Neuronal stem cell (in vitro differentiated cells): ENCODE measurements around the gene ARHGAP31.

Experiments
- DNase-seq: peaks from one replicate; pipeline ENCODE4 v3.0.0-alpha.2; 2013; ENCODE audit warnings: low spot score
- H2AFZ ChIP-seq: one replicate; pipeline ENCODE4 v1.6.1; 2013; ENCODE audit warnings: mild to moderate bottlenecking, low read length, inconsistent platforms
- H2AK5ac ChIP-seq: 2 replicates; pipeline ENCODE4 v1.6.1; 2013; ENCODE audit warnings: low read depth, mild to moderate bottlenecking, inconsistent platforms, low read length, moderate library complexity, mixed read lengths
- H2BK120ac ChIP-seq: 2 replicates; pipeline ENCODE4 v1.6.1; 2013; ENCODE audit warnings: low read depth, mild to moderate bottlenecking, inconsistent platforms, low read length, moderate library complexity, mixed read lengths
- H2BK12ac ChIP-seq: one replicate; pipeline ENCODE4 v1.6.1; 2013; ENCODE audit warnings: low read length, inconsistent platforms
- H2BK15ac ChIP-seq: 2 replicates; pipeline ENCODE4 v1.6.1; 2013; ENCODE audit warnings: mild to moderate bottlenecking, low read length, inconsistent platforms, mixed read lengths
- H2BK5ac ChIP-seq: one replicate; pipeline ENCODE4 v1.6.1; 2013; ENCODE audit warnings: inconsistent platforms, mild to moderate bottlenecking, low read length, moderate library complexity
- H3K14ac ChIP-seq: one replicate; pipeline ENCODE4 v1.6.1; 2013; ENCODE audit warnings: low read length, inconsistent platforms
- H3K18ac ChIP-seq: 2 replicates; pipeline ENCODE4 v1.6.1; 2013; ENCODE audit warnings: low read length, inconsistent platforms
- H3K23ac ChIP-seq: 2 replicates; pipeline ENCODE4 v1.6.1; 2013; ENCODE audit warnings: low read depth, mild to moderate bottlenecking, mixed read lengths, low read length, inconsistent platforms; ENCODE audit not compliant: poor library complexity
- H3K27ac ChIP-seq: replicated peaks from 3 replicates; pipeline ENCODE4 v1.5.1; 2013; ENCODE audit warnings: low read length, inconsistent platforms
- H3K27me3 ChIP-seq, 3 experiments: 2 replicates each; pipeline ENCODE4 v1.6.1; 2013; ENCODE audit warnings: low read length in 3 of 3, mild to moderate bottlenecking in 2 of 3, inconsistent platforms in 1 of 3, low read depth in 1 of 3, mixed read lengths in 1 of 3, moderate library complexity in 1 of 3; ENCODE audit not compliant: control insufficient read depth in 3 of 3, insufficient read depth in 3 of 3
- H3K36me3 ChIP-seq, 2 donors: replicated peaks in 1 of 2; 2 replicates each; pipeline ENCODE4 v1.6.1; 2013; ENCODE audit warnings: low read length in 2 of 2; ENCODE audit not compliant: control insufficient read depth in 2 of 2, insufficient read depth in 2 of 2
- H3K4ac ChIP-seq: 2 replicates; pipeline ENCODE4 v1.6.1; 2013; ENCODE audit warnings: inconsistent platforms, mild to moderate bottlenecking, low read length, moderate library complexity
- H3K4me1 ChIP-seq, 2 donors: 1 replicate in 1 of 2; 2 replicates in 1 of 2; pipeline ENCODE4 v1.6.1; 2013; ENCODE audit warnings: low read length in 2 of 2, low read depth in 1 of 2; ENCODE audit not compliant: control insufficient read depth in 2 of 2, insufficient read depth in 1 of 2
- H3K4me2 ChIP-seq: one replicate; pipeline ENCODE4 v1.6.1; 2013; ENCODE audit warnings: mild to moderate bottlenecking, low read length, inconsistent platforms; ENCODE audit not compliant: insufficient read depth, poor library complexity, severe bottlenecking
- H3K4me3 ChIP-seq, 2 donors: 2 replicates each; pipeline ENCODE4 v1.5.1; 2013; ENCODE audit warnings: low read length in 2 of 2, mild to moderate bottlenecking in 2 of 2, inconsistent platforms in 1 of 2, moderate library complexity in 1 of 2
- H3K79me1 ChIP-seq: one replicate; pipeline ENCODE4 v1.6.1; 2013; ENCODE audit warnings: low read depth, mild to moderate bottlenecking, inconsistent platforms, low read length, moderate library complexity
- H3K9ac ChIP-seq: one replicate; pipeline ENCODE4 v1.6.1; 2013; ENCODE audit warnings: mild to moderate bottlenecking, low read depth, low read length, inconsistent platforms; ENCODE audit not compliant: poor library complexity
- H3K9me3 ChIP-seq, 2 donors: replicated peaks in 1 of 2; 2 replicates each; pipeline versions ENCODE3 to v1.6.1; 2013; ENCODE audit warnings: low read length in 2 of 2, mild to moderate bottlenecking in 2 of 2, inconsistent platforms in 1 of 2, low read depth in 1 of 2, mixed read lengths in 1 of 2, moderate library complexity in 1 of 2; ENCODE audit not compliant: control insufficient read depth in 2 of 2, insufficient read depth in 1 of 2
- H4K8ac ChIP-seq: one replicate; pipeline ENCODE4 v1.6.1; 2013; ENCODE audit warnings: low read depth, mild to moderate bottlenecking, inconsistent platforms, low read length, moderate library complexity
- H4K91ac ChIP-seq: one replicate; pipeline ENCODE4 v1.6.1; 2013; ENCODE audit warnings: low read length, low read depth, mild to moderate bottlenecking, inconsistent platforms; ENCODE audit not compliant: poor library complexity
- WGBS, 2 donors: extraction: QIAGEN DNeasy Blood & Tissue Kit; methylation state at CpG; one replicate each; pipeline ENCODE4 v1.1.7; 2013; ENCODE audit warnings: missing lambda C conversion rate in 2 of 2, mixed read lengths in 1 of 2; ENCODE audit not compliant: insufficient read length in 2 of 2, insufficient replicate concordance in 1 of 2; ENCODE audit errors: extremely low coverage in 2 of 2; 5-methylcytosine and 5-hydroxymethylcytosine counted together

Gene ARHGAP31

GRCh38 chr3:119349354-119350041 is 55.3 kb downstream of the ARHGAP31 start:
- peak; percentile 74 for DNase-seq
- Histone ChIP-seq H2BK120ac (no peak overlapping the region), H2BK15ac (no peak overlapping the region), H3K14ac (no peak overlapping the region), H2BK12ac (no peak overlapping the region), H2AFZ (peak overlapping the region; percentile 86), H3K9me3 (peaks cover 0 to 7% of the 10 kb centered on the region in 2 donors), H3K4me1 (peaks cover 32 to 38% of the 10 kb centered on the region in 2 donors), H3K4me3 (peak overlapping the region in 1 of 2 donors; percentile 0), H3K23ac (no peak overlapping the region), H3K4ac (no peak overlapping the region), H4K91ac (no peak overlapping the region), H2BK5ac (no peak overlapping the region), H3K18ac (no peak overlapping the region), H3K27me3 (no peaks in the 10 kb centered on the region), H3K36me3 (no peaks in the 10 kb centered on the region), H2AK5ac (no peak overlapping the region), H3K27ac (peak overlapping the region; percentile 96), H4K8ac (no peak overlapping the region), H3K4me2 (peak overlapping the region; percentile 56), H3K9ac (no peak overlapping the region), H3K79me1 (no peaks in the 10 kb centered on the region)
- no CpG with 5 or more reads among the region's 4 CpGs for WGBS, 2 donors

- Histone ChIP-seq H3K9ac (no peak overlapping the region), H3K4me3 (peak overlapping the region in 1 of 2 donors; percentile 18), H3K27ac (peak overlapping the region; percentile 96), H2BK12ac (no peak overlapping the region), H2AFZ (peak overlapping the region; percentile 86), H3K27me3 (no peaks in the 10 kb centered on the region), H3K79me1 (no peaks in the 10 kb centered on the region), H2BK15ac (no peak overlapping the region), H2AK5ac (no peak overlapping the region), H3K4me2 (peak overlapping the region; percentile 28), H3K18ac (peak overlapping the region; percentile 23), H4K8ac (no peak overlapping the region), H3K14ac (no peak overlapping the region), H3K9me3 (peaks cover 0 to 7% of the 10 kb centered on the region in 2 donors), H3K36me3 (no peaks in the 10 kb centered on the region), H3K4me1 (peaks cover 32 to 38% of the 10 kb centered on the region in 2 donors), H2BK120ac (peak overlapping the region; percentile 93), H2BK5ac (peak overlapping the region; percentile 57), H4K91ac (no peak overlapping the region), H3K4ac (no peak overlapping the region), H3K23ac (no peak overlapping the region)
- DNase-seq: peak; percentile 44
- no CpG with 5 or more reads among the region's 10 CpGs for WGBS, 2 donors
Observed at GRCh38 chr3:119350114-119350513, 55.9 kb downstream of the ARHGAP31 start.

- no peak overlapping the region for H4K91ac ChIP-seq
Observed at GRCh38 chr3:119351581-119351980, 57.4 kb downstream of the ARHGAP31 start.

GRCh38 chr3:119352034-119352609 is 57.9 kb downstream of the ARHGAP31 start:
- DNase-seq: no peak
- Histone ChIP-seq H3K18ac (peak overlapping the region; percentile 63), H2BK12ac (no peak overlapping the region), H3K36me3 (no peaks in the 10 kb centered on the region), H3K4me1 (peaks cover 26 to 32% of the 10 kb centered on the region in 2 donors), H3K9me3 (peaks cover 0 to 7% of the 10 kb centered on the region in 2 donors), H3K4ac (no peak overlapping the region), H4K8ac (no peak overlapping the region), H3K27me3 (no peaks in the 10 kb centered on the region), H2BK15ac (no peak overlapping the region), H2BK5ac (no peak overlapping the region), H3K14ac (no peak overlapping the region), H3K23ac (no peak overlapping the region), H2AK5ac (no peak overlapping the region), H3K4me2 (no peak overlapping the region), H2BK120ac (no peak overlapping the region), H3K27ac (peak overlapping the region; percentile 7), H3K79me1 (no peaks in the 10 kb centered on the region), H4K91ac (no peak overlapping the region), H2AFZ (peak overlapping the region; percentile 47), H3K9ac (no peak overlapping the region), H3K4me3 (no peak overlapping the region)
- no CpG with 5 or more reads among the region's 4 CpGs for WGBS, 2 donors

More at GRCh38 chr3:119351581-119351980, 57.4 kb downstream of the ARHGAP31 start:
- Histone ChIP-seq H3K4me1 (peaks cover 27 to 32% of the 10 kb centered on the region in 2 donors), H3K23ac (no peak overlapping the region), H3K36me3 (no peaks in the 10 kb centered on the region), H2BK120ac (no peak overlapping the region), H3K9me3 (peaks cover 0 to 7% of the 10 kb centered on the region in 2 donors), H4K8ac (no peak overlapping the region), H3K4ac (no peak overlapping the region), H2BK15ac (no peak overlapping the region), H3K27ac (peak overlapping the region; percentile 96), H3K4me3 (no peak overlapping the region), H3K14ac (no peak overlapping the region), H2BK12ac (no peak overlapping the region), H3K27me3 (no peaks in the 10 kb centered on the region), H2AFZ (no peak overlapping the region), H2AK5ac (no peak overlapping the region), H3K18ac (no peak overlapping the region), H2BK5ac (no peak overlapping the region), H3K9ac (no peak overlapping the region), H3K4me2 (no peak overlapping the region), H3K79me1 (no peaks in the 10 kb centered on the region)
- no peak for DNase-seq
- no CpG with 5 or more reads among the region's 3 CpGs for WGBS, 2 donors
